NCI-H510A treated with DMSO at 0.1 percent for 48 hours (cell line): Measurements from ENCODE around the gene DDX41.
A peak's percentile ranks its signal among the peaks of the same experiment; 100 is the strongest.

ENCODE experiments used
- DNase-seq: peaks from one replicate; lab custom pipeline; 2025; lab: John Stamatoyannopoulos, UW

DDX41 gene

DNA sequence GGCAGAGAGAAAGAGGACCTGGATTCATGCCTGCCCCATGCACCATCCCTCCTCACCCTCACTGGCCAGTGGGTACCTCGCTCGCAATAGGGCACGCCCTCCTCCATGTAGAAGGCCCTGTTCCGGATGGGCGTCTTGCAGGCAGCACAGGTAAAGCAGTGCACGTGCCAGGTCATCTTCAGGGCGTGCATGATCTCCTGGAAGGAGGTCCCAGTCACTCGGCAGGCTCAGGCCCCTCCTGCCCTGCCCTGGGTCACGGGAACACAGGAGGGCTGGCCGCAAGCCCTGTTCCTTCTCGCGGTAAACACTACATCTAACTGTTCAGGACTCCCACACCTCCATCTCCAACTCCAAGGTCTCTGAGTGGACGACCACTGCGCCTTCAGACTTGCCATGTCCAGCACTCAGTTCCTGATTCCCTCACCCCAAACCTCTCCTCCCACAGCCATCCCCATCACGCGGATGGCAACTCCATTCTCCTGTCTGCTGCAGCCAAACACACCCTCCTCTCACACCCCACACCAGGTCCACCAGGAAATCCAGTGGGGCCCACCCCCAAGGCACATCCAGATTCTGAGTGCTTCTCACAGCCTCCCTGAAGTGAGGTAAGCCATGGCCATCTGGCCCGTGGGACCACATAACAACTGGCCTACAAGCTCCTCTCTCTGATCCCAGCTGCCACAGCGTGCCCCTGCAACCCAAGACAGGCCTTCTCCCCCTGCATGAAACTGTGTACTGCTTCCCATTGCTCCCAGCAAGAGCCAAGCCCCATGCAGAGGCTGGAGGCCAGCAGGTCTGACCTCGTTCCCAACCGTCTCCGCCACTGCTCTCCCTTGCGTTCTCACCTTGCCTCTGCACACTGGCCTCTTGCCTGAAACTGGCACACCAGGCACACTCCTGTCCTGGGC, 32.5 kb downstream of the DDX41 start:
- no peak for DNase-seq

DNA sequence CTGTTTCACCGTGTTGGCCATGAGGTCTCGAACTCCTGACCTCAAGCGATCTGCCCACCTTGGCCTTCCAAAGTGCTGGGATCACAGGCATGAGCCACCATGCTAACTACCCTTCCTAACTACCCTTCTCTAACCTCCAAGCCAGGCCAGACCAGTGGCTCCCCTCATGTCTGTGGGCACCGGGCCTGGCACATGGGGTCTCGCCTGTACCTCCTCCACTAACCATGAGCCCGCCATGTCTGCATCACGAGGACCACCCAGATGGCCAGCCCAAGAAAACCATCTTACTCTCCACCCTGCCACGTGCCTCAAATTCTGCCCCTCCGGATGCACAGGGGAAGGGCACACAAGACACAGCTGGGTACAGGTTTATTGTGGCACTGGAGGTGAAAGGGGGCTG, 33.7 kb downstream of the DDX41 start:
- DNase-seq: no peak

DNA sequence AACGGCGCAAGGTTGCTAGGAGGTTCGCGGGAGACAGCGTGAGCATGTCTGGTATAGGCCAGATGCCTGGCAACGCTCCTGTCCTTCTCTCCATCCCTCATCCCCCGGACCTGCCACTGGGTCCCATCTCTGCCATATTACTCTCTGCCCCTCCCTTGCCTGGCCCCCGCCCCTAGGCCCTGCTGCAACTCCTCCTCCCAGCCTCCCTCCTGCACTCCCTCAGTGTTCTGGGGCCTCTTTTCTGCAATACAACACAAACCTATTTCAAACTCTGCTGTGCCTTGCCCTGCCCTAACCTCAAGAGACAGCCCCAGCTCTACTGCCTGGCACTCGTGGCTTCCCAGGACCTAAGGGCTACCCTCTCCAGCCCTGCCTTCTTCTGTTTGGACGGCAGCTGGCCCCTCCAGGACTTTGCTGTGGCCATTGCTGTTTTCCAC, 34.4 kb downstream of the DDX41 start:
- DNase-seq: no peak

DNA sequence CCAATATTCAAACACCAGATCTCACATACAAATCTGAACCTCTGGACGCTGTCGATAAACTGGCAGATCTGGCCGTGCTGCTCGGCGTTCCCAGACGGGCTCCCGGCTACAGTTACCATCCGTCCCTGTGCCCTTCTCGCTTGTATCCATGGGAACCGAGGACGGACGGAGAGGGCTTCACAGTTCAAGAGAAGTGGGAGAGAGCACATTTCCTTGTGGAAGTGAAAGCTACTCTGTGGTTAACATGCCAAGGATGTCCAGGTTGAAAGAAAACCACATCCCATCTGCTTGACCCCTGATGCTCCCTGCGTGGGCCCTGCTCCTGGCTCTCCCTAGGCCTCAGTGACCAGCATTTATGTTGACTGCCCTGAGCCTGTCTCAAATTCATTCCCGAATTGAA, 37.0 kb downstream of the DDX41 start:
- DNase-seq: no peak

DNA sequence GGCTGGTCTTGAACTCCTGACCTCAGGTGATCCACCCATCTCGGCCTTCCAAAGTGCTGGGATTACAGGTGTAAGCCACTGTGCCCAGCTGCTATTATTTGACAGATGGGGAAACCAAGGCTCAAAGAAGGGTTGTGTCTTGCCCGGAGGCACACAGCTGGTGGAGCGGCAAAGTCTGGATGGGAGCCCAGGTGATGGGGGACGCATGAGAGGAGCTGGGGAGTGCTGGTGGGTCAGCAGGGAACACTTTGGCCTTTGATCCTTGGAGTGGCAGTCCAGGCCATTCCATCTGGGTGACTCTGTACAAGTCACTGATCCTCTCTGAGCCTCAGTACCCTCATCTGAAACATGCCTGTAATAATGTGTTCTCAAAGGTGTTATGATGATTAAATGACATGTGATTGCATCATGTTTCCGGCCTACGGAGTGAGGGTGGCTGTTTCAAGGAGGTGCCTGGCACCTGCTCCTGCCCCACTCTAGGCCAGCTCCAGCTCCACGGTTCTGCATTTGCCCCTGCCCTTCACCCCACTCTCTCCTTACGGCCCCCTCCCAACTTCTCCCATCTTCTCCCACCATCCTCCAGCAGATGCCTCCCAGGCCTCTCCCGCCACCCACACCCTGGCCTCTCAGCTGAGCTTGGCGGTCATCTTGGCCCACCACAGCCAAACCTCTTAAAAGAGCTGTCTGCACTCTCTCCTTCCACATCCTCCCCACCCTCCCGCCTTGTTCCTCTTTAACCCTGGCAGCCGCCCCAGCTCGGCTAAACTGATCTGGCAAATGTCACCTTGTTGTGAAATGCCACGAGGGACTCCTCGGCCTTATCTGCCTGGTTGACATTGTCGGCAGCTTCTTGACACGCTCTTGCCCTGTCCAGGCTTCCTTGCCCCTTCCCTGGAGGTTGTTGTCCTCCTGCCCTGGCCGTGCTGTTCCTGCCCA, 37.8 kb downstream of the DDX41 start:
- peak; percentile 30 for DNase-seq

DNA sequence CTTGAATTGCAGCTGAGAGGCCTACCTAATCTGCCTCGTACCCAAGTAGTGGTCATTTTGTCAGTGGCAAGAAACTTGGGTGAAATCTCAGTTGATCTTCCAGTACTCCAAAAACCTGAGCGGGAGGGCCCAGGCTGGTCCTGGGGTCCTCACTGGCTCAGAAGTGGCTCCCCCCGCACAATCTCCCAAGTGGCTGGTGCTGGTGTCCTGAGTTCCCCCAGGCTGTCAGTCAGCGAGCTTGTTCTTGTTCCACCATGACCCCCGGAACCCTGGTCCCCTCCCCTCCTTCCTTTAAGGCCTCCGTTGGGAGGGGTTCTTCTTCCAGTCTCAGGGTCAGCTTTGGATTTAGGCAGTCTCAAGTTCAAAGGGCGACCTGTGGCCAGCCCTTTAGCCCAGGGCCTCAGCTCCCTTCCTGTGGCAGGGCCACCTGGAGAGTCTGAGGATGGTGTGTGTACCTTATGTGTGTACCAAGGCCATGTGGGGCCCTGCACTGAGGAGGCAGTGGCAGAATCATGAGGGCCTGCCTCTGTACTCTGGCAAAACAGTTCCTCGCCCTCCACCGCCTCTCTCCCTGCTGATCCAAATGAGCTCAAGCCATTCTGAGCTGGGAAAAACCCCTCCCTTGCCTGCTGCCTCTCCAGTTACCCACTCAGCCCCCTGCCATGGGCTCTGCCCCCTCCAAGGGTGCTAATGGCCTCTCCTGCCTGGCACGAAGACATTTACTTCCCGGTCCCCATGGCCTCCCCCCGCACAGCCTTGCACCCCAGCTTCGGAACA, 38.9 kb downstream of the DDX41 start:
- DNase-seq: no peak

DNA sequence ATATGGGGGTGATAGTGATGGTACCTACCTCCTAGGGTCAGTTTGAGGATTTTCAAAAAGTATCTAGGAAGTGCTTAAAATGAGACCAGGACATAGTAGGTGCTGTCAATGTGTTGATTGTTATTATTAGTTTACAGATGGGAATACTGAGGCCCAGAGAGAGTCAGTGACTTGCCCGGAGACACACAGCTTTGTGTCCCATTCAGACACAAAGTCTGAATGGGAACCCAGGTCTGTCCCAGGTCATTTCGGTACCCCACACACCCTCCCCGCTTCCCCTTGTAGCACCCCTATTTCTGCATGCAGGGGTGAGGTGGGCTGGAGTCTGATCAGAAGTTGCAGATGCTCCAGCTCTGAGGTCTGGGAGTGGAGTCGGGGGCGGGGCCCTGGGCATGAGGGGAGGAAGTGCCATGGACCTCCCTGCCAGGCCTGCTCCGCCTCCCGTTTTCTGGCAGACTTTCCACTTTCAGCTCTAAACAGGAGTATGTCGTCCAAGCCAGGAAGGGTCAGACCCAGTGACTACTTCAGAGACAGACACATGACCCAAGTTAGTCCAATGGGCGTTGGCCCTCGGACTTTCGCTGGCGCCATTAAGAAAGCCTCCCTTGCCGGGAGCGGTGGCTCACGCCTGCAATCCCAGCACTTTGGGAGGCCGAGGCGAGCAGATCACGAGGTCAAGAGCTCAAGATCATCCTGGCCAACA, 40.1 kb downstream of the DDX41 start:
- DNase-seq: no peak

DNA sequence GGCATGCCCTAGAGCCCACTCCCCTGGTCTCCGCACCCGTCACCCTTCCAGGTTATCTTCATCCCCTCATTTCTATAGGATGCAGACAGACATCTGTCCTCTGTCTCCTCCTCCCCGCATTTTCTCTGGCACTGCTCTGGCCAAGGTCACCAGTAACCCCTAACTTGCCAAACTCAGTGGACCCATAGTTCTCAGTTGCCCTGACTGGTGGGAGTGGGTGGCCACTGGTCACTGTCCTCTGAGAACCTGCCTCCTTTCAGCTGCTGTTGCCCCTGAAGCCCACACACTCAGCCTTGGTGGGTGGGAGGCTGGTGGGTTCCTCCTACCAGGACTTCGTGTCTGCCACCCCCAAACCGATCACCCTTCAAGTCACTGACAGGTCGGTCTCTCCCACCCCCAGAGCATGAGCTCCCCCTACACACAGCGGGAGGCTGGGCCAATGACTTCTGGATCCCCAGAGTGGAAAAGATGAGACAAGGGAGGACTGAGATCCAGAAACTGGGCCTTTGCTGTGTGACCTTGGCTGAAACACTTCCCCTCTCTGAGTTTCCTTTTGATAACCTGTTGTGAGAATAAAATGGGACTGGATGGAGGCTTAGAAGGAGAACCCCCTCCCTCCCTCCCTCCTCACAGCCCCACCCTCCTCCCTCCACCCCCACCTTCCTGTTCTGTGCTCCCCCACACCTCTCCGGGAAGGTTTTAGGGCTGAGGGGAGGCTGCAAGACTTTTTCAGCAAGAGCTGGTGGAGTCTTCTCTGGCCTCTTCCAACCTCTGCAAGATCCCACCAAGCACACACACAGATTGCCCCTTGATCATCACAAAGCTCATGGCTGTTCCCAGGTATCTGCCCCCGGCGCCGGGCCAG, 41.0 kb downstream of the DDX41 start:
- DNase-seq: no peak

DNA sequence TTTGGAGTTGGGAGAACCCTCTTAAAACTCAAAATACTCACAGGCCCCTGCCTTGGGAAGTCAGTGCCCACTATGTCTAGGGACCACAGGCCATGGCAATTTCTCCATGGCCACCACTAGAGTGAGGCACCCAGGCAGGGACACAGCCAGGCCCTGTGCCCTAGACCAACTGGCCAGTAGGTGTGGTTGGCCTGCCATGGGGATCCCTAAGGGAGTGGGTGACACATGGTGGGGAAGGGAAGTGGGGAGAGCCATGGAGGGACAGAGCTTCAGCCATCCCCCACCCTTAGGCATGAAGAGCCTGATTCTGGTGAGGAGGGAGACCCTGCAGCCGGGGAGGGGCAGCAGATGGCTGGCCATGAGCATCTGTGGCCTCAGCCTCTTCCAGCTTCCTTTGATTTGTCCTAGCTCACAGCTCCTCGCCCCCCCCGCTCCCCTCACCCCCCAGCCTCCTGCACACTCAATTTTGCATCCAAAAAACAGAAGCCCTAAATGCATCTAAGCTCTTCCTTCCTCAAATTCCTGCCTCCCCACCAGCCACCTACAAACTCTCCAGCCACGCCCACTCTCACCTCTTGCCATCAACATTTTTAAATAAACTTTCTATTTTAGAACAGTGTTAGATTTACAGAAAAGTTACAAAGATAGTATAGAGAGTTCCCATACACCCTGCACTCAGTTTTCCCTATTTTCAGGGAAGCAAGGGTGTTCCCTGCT, 41.8 kb downstream of the DDX41 start:
- DNase-seq: no peak

DNA sequence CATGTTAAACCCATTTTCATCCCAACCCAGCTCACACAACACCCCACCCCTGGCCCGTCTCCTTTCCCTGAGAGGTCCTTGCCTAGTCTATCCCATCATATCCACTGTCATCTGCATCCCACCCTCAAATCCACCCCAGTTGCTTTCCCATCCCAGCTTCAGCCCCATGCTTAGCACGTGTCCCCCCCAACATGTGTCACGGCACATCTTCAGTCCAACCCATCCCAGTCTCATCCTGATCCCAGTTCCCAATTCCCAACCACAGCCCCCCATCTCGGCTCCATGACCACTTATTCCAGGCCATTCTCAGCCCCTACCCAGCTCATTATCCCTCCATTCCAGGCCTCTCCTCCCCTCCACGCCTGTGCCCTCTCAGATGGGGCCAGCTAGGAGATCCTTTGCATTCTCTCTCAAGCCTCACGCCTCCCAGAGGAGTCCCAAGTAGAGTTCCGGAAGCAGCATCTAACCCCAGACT, 42.7 kb downstream of the DDX41 start:
- DNase-seq: no peak

DNA sequence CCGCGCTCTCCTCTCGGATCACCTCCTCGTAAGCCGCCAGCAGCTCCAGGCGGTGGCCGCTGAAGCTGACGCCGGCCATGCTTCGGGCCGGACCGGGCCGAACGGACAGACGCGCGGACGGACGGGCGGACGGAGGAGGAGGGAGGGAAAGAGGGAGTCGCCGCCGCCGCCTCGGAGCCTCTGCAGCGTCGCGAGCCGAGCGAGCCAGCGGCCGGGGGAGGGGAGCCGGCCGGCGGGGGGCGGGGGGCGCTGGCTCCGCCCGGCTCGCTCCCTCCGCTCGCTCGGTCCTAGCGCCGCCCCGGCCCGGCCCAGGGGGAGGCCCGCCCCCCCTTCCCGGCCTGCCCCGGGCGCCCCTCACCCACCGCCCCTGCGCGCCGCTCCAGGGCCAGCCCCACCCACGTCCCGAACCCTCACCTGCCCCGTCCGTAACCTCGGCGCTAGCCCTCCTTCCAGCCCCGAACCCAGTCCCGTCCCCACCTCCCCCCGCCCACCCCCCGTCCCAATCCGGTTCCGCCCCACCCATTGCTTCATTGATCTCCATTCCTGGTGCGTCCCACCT, 43.2 kb downstream of the DDX41 start, which contains the start of gene DBN1:
TSS of gene DBN1 (minus strand) at position 192 of the 559 bp plus-strand sequence. CDS start at position 79, 113 bp downstream.
- no peak for DNase-seq

DNA sequence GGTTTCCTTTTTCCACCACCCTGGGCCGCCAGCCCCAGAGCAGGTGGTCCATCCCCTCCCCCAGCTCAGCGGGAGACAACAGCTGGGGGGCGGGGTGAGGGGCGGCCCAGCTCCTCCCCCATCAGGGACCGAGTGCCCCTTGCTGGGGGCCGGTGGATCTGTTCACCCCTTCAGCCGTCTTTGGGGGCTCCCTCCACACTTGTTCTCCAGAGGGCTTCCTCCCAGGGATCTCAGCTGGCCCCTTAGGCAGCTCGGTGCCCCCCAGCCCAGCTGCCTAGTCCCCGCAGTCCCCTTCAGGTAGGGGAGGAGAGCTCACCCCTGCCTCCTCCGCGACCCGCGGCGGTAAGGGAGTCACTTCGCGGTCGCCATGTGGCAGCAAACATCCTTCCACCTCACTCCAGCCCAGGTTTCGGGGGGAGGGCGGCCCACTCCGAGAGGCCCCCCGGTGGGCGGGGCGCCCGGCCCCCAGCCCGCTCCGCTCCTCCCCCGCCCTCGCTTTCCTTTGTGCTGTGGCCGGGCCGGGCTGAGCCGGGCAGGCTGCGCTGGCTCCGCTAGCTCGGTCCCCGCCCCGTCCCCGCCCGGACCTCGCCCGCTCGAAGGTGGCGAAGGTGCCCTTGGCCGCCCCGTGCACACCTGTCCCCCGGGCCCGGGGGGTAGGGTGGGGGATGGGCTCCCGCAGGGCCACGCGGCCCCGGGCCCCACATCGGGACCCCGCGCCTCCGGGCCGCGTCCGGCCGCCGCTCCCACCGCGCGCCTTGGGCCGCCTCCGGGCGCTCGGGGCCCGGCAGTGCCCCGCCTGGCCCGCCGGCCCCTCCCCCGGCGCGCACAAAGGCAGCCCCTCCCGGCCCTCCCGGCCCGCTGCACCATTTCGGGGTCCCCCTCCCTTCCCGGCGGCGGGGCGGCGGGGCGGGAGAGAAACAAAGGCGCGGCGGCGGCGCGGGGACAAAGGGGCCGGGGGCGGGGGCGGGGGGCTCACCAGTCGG, 44.0 kb downstream of the DDX41 start:
- DNase-seq: no peak

DNA sequence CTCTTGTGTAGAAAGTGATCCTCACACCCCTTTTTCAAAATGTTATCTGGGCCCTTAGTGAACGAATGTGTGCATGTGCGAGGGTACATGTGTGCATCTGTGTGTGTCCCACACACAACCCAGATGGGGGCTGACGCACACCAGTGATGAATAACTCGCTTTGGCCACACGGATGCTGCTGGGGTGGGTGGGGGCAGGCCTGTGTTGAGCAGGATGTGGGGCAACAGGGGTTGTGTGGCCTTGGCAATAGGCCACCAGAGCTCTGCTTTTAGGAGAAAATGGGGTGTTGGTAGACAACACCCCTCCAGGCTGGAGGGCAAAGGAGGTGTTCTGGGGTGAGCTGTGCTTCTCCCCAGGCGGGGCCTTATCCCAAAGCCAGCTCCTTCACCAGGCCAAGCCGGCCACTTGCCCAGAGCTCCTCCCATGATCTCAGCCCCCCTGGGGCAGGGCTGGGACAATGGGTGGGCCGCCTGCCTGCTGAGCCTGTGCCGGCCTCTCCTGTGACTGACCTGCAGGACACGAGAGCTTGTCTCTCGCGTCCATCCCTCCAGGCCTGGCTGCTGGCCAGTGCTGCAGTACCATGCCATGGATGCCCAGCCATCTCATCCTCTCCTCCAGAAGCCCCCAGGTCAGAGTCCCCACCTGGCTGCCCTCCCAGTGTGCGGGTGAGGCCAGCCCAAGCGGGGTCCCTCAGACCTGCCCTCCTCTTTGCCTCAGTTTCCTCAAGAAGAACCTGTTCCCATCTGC, 45.0 kb downstream of the DDX41 start:
- no peak for DNase-seq

DNA sequence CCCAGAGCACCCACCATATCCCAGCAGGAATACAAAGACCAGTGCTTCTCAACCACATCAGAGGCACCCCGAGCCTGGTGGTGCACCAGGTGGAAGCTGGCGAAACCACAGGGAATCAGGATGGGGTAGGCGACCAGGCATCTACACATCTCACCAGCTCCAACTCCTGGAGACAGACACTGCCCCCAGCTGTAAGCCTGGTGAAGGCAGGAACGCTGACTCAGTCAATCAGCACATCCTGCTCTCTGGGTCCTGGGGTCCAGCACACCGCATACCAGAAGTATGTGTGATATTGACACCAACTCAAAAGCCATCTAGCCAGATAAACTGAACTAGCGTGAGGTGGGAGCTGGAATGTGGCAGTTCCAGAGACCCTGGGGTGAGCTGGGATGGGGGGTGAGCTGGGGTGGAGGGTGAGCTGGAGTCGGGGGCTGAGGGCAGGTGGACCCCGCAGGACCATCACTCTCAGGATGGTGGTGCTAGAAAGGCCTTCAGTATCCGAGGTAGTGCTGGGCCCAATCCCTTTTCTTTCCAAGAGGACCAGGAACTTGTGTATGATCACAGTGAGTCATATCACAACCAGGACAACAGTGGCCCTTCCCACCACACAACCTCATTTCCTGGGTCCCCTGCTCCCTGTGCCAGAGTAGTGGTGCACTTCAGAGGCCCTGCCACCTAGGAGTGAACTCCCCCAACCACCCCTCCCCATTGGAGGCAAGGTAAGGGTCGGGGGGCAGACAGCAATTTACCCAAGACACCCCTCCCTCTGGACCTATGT, 45.8 kb downstream of the DDX41 start:
- no peak for DNase-seq

DNA sequence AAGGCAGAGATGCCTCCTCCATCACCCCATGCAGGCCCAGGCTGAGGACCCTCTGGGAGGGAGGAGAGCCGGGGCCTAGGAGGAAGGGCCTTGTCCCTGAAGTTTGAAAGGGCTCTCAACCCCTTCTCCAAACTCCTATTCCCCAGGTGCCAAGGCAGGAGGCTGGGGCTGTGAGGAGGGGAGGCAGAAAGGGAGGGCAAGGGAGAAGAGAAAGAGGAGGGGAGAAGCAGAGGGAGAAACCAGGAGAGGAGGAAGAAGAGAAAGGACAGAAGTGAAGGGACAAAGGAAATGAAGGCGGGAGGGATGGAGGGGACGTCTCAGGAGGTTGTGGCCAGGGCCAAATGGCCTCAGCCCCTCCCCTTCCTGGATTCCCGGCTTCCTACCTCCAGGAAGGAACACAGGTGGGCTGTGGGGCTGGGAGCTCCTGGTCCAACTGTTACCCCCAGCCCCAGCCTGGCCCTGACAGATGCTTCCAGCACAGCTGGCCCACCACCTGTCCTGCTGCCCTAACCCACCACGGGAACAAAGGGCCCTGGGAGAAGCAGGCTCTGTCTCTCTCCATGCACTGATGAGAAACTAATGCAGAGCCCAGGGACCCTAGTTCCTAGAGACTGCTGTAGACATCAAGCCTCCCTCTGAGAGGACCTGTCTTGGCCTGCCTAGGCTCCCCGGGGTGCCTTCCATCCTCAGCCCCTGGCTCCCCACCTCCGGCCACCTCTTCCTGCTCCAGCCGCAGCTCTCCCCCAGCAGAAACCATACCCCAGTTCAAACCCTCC, 46.8 kb downstream of the DDX41 start:
- DNase-seq: no peak
